Epithelial cell of proximal tubule (primary cell): Measurements from ENCODE around the gene PIP. TPM values are rescaled to one million over a fixed set of nuclear protein-coding genes. Genes with fewer than 3 reads are reported as not detected.

ENCODE experiments used
- DNase-seq: peaks from one replicate; pipeline ENCODE4 v3.0.0-alpha.2; 2011; ENCODE audit warnings: low read depth
- H3K4me3 ChIP-seq: 2 replicates; pipeline ENCODE4 v1.5.1; 2011; ENCODE audit warnings: low read depth, mild to moderate bottlenecking, low read length
- total RNA-seq: library from RNA; depleted of rRNA; stranded (reverse); fragments of >200 nt; gene quantifications from 2 replicates; pipeline ENCODE4 v1.2.3, GENCODE V29; 2015
- TF ChIP-seq, protein P1 (sequence below): conservative IDR thresholded peaks from 2 replicates; pipeline ENCODE4 v1.5.1; 2012; ENCODE audit warnings: low read depth, mild to moderate bottlenecking, low read length

Gene PIP
- total RNA-seq, 1 donor from 2014 or later: not detected

DNA sequence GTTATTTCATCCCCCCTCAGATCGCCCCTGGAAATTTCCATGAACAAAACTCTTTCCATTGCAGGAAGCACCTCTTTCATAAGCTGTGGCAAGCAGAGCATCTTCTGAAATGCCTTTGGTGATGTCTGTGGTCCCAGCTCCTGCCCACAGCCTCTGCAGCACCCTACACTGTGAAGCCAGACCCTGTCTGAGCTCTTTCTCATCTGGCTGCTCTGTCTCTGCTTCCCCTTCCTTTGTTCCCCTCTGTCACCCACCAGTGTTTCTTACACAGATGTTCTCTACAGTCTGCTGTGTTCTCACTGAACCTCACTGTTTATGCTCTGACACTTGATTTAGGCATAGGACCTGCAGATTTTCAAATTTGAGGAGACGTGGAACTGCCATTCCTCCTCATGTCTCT is 49.5 kb downstream of the PIP start:
- no peak for DNase-seq
- no peak overlapping the region for H3K4me3 ChIP-seq
- TF ChIP-seq, protein P1, sequence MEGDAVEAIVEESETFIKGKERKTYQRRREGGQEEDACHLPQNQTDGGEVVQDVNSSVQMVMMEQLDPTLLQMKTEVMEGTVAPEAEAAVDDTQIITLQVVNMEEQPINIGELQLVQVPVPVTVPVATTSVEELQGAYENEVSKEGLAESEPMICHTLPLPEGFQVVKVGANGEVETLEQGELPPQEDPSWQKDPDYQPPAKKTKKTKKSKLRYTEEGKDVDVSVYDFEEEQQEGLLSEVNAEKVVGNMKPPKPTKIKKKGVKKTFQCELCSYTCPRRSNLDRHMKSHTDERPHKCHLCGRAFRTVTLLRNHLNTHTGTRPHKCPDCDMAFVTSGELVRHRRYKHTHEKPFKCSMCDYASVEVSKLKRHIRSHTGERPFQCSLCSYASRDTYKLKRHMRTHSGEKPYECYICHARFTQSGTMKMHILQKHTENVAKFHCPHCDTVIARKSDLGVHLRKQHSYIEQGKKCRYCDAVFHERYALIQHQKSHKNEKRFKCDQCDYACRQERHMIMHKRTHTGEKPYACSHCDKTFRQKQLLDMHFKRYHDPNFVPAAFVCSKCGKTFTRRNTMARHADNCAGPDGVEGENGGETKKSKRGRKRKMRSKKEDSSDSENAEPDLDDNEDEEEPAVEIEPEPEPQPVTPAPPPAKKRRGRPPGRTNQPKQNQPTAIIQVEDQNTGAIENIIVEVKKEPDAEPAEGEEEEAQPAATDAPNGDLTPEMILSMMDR: no peak

DNA sequence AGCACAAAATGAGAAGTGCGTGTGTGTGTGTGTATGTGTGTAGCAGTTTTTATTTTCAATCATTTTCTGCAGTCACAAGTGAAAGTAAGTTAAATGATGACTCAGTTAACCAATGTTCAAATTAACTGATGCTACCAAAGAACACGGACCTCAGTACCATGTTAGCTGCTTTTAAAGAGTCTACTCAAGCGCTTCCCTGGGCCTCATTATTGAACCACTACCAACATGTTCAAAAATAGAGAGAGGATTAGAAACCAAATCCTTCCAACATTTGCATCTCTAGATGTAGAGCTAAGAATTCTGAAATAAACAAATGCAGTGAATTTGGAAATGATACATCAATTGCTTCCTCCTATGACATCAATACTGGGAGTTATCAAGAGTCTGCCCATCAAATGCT is 51.1 kb downstream of the PIP start, which contains the start of gene TAS2R39:
TAS2R39 (plus strand) TSS at position 396 of the 400 bp plus-strand sequence; CDS start at position 396, 0 bp downstream.
- H3K4me3 ChIP-seq: no peak within 1 kb of the TSS
- TF ChIP-seq, protein P1: no peak
- no peak for DNase-seq

GRCh38 chr7:143185551-143185950 is 53.7 kb downstream of the PIP start:
- DNase-seq: no peak

GRCh38 chr7:143188994-143189393 is 57.1 kb downstream of the PIP start:
- TF ChIP-seq, protein P1: no peak
- DNase-seq: no peak
- H3K4me3 ChIP-seq: no peak overlapping the region

More at GRCh38 chr7:143185551-143185950, 53.7 kb downstream of the PIP start:
- no peak overlapping the region for H3K4me3 ChIP-seq
- TF ChIP-seq, protein P1: no peak

Other genes starting within 250 kb of the PIP start
- gene TRPV6, start 246.3 kb upstream of the PIP start, total RNA-seq: 0.06 and 0.29 TPM in 2 replicates
- not detected in 2 replicates for gene TRPV5, start 198.3 kb upstream of the PIP start, total RNA-seq
- gene LLCFC1, start 192.6 kb upstream of the PIP start, total RNA-seq: not detected in 2 replicates
- gene KEL, start 169.7 kb upstream of the PIP start, total RNA-seq: 0.12 TPM in 1 of 2 replicates, not detected in the other
- 0.17 TPM in 1 of 2 replicates, not detected in the other for gene OR9A2, start 104.9 kb upstream of the PIP start, total RNA-seq
- gene OR6V1, start 79.7 kb upstream of the PIP start, total RNA-seq: not detected in 2 replicates
- not detected in 2 replicates for gene TAS2R39, start 51.3 kb downstream of the PIP start, total RNA-seq
- gene TAS2R40, start 90.0 kb downstream of the PIP start, total RNA-seq: not detected in 2 replicates
- 95.1 and 141 TPM in 2 replicates for gene GSTK1, start 131.4 kb downstream of the PIP start, total RNA-seq
- gene TMEM139, start 152.9 kb downstream of the PIP start, total RNA-seq: 14.5 and 30.9 TPM in 2 replicates
- gene CASP2, start 156.3 kb downstream of the PIP start, total RNA-seq: 17.8 and 18.7 TPM in 2 replicates
- gene CLCN1, start 184.0 kb downstream of the PIP start, total RNA-seq: not detected in 2 replicates
- gene FAM131B, start 230.6 kb downstream of the PIP start, total RNA-seq: 0.29 and 1.5 TPM in 2 replicates
- gene ZYX, start 249.3 kb downstream of the PIP start, total RNA-seq: 117 and 152 TPM in 2 replicates